Measurements from ENCODE around the gene B4GALT2.

Gene B4GALT2

DNA sequence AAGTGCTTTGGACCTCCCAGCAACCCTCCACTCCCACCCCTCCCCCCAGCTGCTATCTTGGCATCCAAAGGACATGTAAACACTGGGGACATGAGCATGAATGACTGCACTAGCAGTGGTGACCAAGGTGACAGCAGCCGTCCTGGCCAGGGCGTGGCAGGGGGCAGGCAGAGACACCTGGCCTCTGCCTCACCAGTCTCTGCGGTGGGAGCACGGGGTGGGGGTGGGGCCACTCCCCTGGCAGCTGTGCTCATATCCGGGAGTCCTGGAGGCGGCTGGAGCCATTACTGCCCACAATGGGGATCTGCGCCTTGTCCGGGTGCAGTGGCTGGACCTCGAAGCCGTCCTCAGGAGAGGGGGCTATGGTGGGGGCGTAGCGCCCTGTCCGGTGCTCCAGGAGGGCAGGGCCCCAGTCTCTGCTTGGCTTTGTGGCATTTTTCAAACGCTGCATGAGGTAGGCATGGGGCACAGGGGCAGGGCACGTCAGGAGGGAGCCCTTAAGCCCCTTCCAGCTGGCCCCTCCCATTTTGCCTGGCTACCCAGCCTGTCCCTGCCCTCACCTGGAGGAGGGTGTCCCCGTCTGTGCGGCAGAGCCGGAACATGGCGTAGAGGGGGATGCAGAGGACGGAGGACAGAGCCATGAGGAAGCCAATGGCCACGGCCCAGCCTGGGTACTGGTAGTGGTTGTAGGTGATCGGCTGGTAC, 18.4 kb downstream of the B4GALT2 start:
- Mint-ChIP-seq H3K4me1 (peaks cover 15% of the 10 kb centered on the region), H3K9me3 (no peaks in the 10 kb centered on the region), H3K4me3 (no peak overlapping the region), H3K36me3 (ENCODE audit: low read depth) (peaks cover 15% of the 10 kb centered on the region), H3K27me3 (ENCODE audit: low read depth) (peaks cover 6% of the 10 kb centered on the region), H3K27ac (no peak overlapping the region)
- TF ChIP-seq, protein P1, sequence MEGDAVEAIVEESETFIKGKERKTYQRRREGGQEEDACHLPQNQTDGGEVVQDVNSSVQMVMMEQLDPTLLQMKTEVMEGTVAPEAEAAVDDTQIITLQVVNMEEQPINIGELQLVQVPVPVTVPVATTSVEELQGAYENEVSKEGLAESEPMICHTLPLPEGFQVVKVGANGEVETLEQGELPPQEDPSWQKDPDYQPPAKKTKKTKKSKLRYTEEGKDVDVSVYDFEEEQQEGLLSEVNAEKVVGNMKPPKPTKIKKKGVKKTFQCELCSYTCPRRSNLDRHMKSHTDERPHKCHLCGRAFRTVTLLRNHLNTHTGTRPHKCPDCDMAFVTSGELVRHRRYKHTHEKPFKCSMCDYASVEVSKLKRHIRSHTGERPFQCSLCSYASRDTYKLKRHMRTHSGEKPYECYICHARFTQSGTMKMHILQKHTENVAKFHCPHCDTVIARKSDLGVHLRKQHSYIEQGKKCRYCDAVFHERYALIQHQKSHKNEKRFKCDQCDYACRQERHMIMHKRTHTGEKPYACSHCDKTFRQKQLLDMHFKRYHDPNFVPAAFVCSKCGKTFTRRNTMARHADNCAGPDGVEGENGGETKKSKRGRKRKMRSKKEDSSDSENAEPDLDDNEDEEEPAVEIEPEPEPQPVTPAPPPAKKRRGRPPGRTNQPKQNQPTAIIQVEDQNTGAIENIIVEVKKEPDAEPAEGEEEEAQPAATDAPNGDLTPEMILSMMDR (IDR thresholded peaks at IDR 0.05; ENCODE audit: unreplicated experiment in 3 of 3): no peak

DNA sequence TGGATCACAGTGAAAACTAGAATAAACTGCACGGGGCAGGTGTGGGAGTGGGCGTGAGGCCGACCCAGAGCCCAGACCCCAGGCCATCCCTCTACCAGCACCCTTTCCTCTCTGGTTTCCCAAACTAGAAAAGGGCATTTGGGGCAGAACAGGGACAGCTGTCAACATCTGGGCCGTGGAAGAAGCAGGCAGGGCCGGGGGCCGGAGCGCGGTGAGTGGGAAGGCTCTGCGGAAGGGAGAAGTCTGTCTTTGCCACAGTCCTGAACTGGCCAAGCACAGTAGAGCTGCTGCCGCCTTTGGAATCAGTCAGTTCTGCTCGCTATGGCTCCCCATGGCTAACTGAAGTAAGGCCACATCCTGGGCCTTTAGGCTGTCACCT, 19.0 kb downstream of the B4GALT2 start:
- peaks cover 10% of the 10 kb centered on the region for H3K4me1 Mint-ChIP-seq
- peaks cover 6% of the 10 kb centered on the region for H3K27me3 Mint-ChIP-seq (ENCODE audit: low read depth)
- H3K9me3 Mint-ChIP-seq: no peaks in the 10 kb centered on the region
- TF ChIP-seq, protein P1 (IDR thresholded peaks at IDR 0.05; ENCODE audit: unreplicated experiment in 3 of 3): no peak
- no peak overlapping the region for H3K4me3 Mint-ChIP-seq
- H3K36me3 Mint-ChIP-seq (ENCODE audit: low read depth): peaks cover 15% of the 10 kb centered on the region
- no peak overlapping the region for H3K27ac Mint-ChIP-seq

GRCh38 chr1:43999455-43999854, 20.4 kb downstream of the B4GALT2 start:
- Mint-ChIP-seq H3K27ac (no peak overlapping the region), H3K4me3 (no peak overlapping the region), H3K4me1 (peaks cover 10% of the 10 kb centered on the region), H3K9me3 (no peaks in the 10 kb centered on the region), H3K27me3 (ENCODE audit: low read depth) (peaks cover 6% of the 10 kb centered on the region), H3K36me3 (ENCODE audit: low read depth) (peaks cover 15% of the 10 kb centered on the region)
- TF ChIP-seq, protein P1 (IDR thresholded peaks at IDR 0.05; ENCODE audit: unreplicated experiment in 3 of 3): no peak

- H3K4me3 Mint-ChIP-seq: no peak overlapping the region
- H3K27me3 Mint-ChIP-seq (ENCODE audit: low read depth): peaks cover 3% of the 10 kb centered on the region
- no peak overlapping the region for H3K27ac Mint-ChIP-seq
- H3K36me3 Mint-ChIP-seq (ENCODE audit: low read depth): peaks cover 15% of the 10 kb centered on the region
- TF ChIP-seq, protein P1 (IDR thresholded peaks at IDR 0.05; ENCODE audit: unreplicated experiment in 3 of 3): no peak
- no peaks in the 10 kb centered on the region for H3K9me3 Mint-ChIP-seq
- peaks cover 10% of the 10 kb centered on the region for H3K4me1 Mint-ChIP-seq
Observed at GRCh38 chr1:44000122-44000665, 21.2 kb downstream of the B4GALT2 start.

- TF ChIP-seq, protein P1 (IDR thresholded peaks at IDR 0.05; ENCODE audit: unreplicated experiment in 3 of 3): no peak
- Mint-ChIP-seq H3K9me3 (no peaks in the 10 kb centered on the region), H3K27ac (no peak overlapping the region)
Observed at GRCh38 chr1:44002165-44002564, 23.2 kb downstream of the B4GALT2 start.

More at GRCh38 chr1:44002165-44002564, 23.2 kb downstream of the B4GALT2 start:
- Mint-ChIP-seq H3K4me1 (peaks cover 6% of the 10 kb centered on the region), H3K4me3 (no peak overlapping the region), H3K27me3 (ENCODE audit: low read depth) (peaks cover 4% of the 10 kb centered on the region), H3K36me3 (ENCODE audit: low read depth) (peaks cover 18% of the 10 kb centered on the region)
